Peyer's patch (tissue), 4 donors: ENCODE measurements around the gene EYA4.

Source experiments
- POLR2A ChIP-seq, 2 donors: fragments of 450-650 bp; IDR thresholded peaks; one replicate each; pipeline ENCODE4 v1.5.1; 2017; ENCODE audit warnings: antibody characterized with exemption in 2 of 2, mild to moderate bottlenecking in 2 of 2, moderate library complexity in 2 of 2
- TF ChIP-seq, protein P1 (sequence below), 6 experiments: fragments of 450-650 bp in 4 of 6; fragments of 200-600 bp in 2 of 6; sonication (generic) in 1 of 6; IDR thresholded peaks; one replicate each; pipeline ENCODE4 v1.5.1; 2017 to 2019; ENCODE audit warnings: antibody characterized with exemption in 6 of 6, mild to moderate bottlenecking in 3 of 6, moderate library complexity in 1 of 6

DNA sequence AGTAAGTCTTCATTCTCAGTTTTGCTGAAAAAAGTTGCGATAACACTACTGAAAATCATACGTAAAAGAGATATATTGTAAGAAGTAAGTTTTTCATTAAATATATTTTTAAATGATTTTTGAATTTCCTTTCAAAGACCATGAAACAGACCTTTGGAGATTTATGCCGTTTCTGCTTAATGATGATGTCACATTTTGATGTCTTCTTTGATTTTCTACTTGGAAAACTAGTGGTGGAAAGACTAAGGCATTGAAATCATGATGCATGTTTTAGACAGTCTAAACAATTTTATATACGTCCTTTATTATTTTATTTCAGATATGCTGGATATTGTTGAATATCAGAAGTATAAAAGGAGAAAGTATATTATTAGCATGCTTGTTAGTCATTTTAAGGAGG is 33.7 kb downstream of the EYA4 start:
- TF ChIP-seq, protein P1, sequence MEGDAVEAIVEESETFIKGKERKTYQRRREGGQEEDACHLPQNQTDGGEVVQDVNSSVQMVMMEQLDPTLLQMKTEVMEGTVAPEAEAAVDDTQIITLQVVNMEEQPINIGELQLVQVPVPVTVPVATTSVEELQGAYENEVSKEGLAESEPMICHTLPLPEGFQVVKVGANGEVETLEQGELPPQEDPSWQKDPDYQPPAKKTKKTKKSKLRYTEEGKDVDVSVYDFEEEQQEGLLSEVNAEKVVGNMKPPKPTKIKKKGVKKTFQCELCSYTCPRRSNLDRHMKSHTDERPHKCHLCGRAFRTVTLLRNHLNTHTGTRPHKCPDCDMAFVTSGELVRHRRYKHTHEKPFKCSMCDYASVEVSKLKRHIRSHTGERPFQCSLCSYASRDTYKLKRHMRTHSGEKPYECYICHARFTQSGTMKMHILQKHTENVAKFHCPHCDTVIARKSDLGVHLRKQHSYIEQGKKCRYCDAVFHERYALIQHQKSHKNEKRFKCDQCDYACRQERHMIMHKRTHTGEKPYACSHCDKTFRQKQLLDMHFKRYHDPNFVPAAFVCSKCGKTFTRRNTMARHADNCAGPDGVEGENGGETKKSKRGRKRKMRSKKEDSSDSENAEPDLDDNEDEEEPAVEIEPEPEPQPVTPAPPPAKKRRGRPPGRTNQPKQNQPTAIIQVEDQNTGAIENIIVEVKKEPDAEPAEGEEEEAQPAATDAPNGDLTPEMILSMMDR (IDR thresholded peaks at IDR 0.05) = no peak
- no peak for TF ChIP-seq POLR2A (IDR thresholded peaks at IDR 0.05)
